ENCODE measurements around the gene PRKAR1B. TPM values are rescaled to one million over a fixed set of nuclear protein-coding genes. Genes with fewer than 3 reads are reported as not detected.

PRKAR1B gene
- total RNA-seq, 1 experiment from 2014 or later, result 14.1 TPM

DNA sequence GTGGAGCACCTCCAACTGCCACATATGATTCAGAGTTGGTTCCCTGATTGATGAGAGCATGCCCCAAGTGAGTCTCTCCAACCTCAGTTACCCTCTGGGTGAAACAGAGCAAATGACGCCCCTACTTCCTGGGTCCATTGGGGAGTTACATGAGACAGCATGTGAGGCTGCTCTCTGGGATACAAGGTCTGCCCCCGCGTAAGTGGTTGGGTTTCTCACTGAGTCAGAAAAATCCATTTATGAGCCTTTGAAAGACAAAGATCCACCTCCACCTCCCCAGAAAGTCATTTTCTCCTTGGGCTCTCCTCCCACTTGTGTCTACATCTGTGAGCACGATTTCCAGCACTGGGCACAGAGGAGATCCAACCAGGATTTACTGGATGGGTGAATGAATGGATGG lies 71.3 kb downstream of the PRKAR1B start:
- ChIA-PET POLR2A (no interaction called here), RAD21 (ENCODE audit: low non-redundant PET in 1 of 2, low total read pairs in 2 of 2, uncharacterized antibody in 2 of 2, unreplicated experiment in 2 of 2) (no interaction called here)

DNA sequence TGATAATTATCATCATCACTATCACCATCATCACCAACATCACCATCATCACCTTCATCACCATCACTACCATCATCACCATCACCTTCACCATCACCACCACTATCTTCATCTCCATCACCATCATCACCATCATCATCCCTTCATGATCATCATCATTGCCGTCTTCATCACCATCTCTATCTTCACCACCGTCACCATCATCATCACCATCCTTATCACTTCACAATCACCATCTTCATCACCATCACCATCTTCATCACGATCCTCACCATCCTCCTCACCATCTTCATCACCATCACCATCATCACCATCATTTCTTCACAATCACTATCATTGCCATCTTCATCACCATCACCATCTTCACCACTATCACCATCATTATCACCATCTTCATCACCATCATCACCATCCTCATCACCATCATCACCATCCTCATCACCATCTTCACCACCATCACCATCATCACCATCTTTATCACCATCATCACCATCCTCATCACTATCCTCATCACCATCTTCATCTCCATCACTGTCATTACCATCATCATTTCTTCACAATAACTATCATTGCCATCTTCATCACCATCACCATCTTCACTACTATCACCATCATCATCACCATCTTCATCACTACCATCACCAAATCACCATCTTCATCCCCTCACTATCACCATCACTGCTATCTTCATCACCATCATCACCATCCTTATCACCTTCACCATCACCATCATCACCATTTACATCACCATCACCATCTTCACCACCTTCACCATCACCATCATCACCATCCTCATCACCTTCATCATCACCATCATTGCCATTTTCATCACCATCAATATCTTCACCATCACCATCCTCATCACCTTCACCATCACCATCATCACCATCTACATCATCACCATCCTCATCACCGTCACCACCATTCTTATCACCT lies 73.0 kb downstream of the PRKAR1B start:
- ChIA-PET CTCF (no interaction called here), POLR2A (no interaction called here), RAD21 (ENCODE audit: low non-redundant PET in 1 of 2, low total read pairs in 2 of 2, uncharacterized antibody in 2 of 2, unreplicated experiment in 2 of 2) (no interaction called here)
- no peak overlapping the region for H2AFZ ChIP-seq (ENCODE audit: low read depth, low read length, poor library complexity, severe bottlenecking)
- DNase-seq (ENCODE audit: low read depth, low spot score), result no peak
- peaks cover 0 to 4% of the 10 kb centered on the region in 2 experiments; a peak in 1 of 4 replicates for H3K9me3 ChIP-seq (ENCODE audit: control insufficient read depth in 1 of 2, insufficient read depth in 1 of 2, low read depth in 1 of 2, low read length in 2 of 2)
- no peak overlapping the region for H3K27ac ChIP-seq (ENCODE audit: low read depth, low read length)
- H3K4me3 ChIP-seq (replicated peaks in 1 of 2; ENCODE audit: low read depth in 1 of 2, low read length in 2 of 2), result no peak overlapping the region
- intact Hi-C loops (cut with micrococcal nuclease), result no loop called here
- ATAC-seq, result no peak
- H3K27me3 ChIP-seq (ENCODE audit: insufficient read depth, low read length), result no peaks in the 10 kb centered on the region
- H3K4me2 ChIP-seq (ENCODE audit: low read length), result no peak overlapping the region
- H3K79me2 ChIP-seq (ENCODE audit: insufficient read depth, low read length), result no peaks in the 10 kb centered on the region
- H3K4me1 ChIP-seq (ENCODE audit: control insufficient read depth in 1 of 2, insufficient read depth in 2 of 2, low read length in 2 of 2), result no peaks in the 10 kb centered on the region
- no peaks in the 10 kb centered on the region for H3K36me3 ChIP-seq (ENCODE audit: control insufficient read depth in 1 of 2, insufficient read depth in 2 of 2, low read length in 2 of 2)
- H4K20me1 ChIP-seq (ENCODE audit: insufficient read depth), result no peaks in the 10 kb centered on the region
- no peak overlapping the region for H3K9ac ChIP-seq (ENCODE audit: low read length)
- H3K9me2 ChIP-seq (ENCODE audit: insufficient read depth), result no peaks in the 10 kb centered on the region
- no TSS peak for BruUV-seq (replicated peaks)
- no peak for TF ChIP-seq TCF7L2 (IDR thresholded peaks at IDR 0.05; ENCODE audit: borderline replicate concordance, extremely low read depth, insufficient read depth, insufficient read length)
- TF ChIP-seq, protein P1, sequence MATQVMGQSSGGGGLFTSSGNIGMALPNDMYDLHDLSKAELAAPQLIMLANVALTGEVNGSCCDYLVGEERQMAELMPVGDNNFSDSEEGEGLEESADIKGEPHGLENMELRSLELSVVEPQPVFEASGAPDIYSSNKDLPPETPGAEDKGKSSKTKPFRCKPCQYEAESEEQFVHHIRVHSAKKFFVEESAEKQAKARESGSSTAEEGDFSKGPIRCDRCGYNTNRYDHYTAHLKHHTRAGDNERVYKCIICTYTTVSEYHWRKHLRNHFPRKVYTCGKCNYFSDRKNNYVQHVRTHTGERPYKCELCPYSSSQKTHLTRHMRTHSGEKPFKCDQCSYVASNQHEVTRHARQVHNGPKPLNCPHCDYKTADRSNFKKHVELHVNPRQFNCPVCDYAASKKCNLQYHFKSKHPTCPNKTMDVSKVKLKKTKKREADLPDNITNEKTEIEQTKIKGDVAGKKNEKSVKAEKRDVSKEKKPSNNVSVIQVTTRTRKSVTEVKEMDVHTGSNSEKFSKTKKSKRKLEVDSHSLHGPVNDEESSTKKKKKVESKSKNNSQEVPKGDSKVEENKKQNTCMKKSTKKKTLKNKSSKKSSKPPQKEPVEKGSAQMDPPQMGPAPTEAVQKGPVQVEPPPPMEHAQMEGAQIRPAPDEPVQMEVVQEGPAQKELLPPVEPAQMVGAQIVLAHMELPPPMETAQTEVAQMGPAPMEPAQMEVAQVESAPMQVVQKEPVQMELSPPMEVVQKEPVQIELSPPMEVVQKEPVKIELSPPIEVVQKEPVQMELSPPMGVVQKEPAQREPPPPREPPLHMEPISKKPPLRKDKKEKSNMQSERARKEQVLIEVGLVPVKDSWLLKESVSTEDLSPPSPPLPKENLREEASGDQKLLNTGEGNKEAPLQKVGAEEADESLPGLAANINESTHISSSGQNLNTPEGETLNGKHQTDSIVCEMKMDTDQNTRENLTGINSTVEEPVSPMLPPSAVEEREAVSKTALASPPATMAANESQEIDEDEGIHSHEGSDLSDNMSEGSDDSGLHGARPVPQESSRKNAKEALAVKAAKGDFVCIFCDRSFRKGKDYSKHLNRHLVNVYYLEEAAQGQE (IDR thresholded peaks at IDR 0.05; ENCODE audit: low read depth), result no peak
- no peak for TF ChIP-seq CEBPB (IDR thresholded peaks at IDR 0.05; ENCODE audit: low read depth)
- TF ChIP-seq EZH2 (IDR thresholded peaks at IDR 0.05), result no peak
- TF ChIP-seq SRF (IDR thresholded peaks at IDR 0.05; ENCODE audit: low read depth), result no peak
- TF ChIP-seq CTCF (IDR thresholded peaks at IDR 0.05 in 2 of 3, conservative IDR thresholded peaks at IDR 0.05 in 1 of 3; ENCODE audit: borderline replicate concordance in 1 of 3, insufficient read depth in 1 of 3, low read depth in 2 of 3, low read length in 2 of 3), result no peak
- no peak for TF ChIP-seq ELF1 (IDR thresholded peaks at IDR 0.05; ENCODE audit: borderline replicate concordance, low read depth)
- TF ChIP-seq, protein P2, sequence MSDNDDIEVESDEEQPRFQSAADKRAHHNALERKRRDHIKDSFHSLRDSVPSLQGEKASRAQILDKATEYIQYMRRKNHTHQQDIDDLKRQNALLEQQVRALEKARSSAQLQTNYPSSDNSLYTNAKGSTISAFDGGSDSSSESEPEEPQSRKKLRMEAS (IDR thresholded peaks at IDR 0.05), result no peak
- TF ChIP-seq FOSL1 (IDR thresholded peaks at IDR 0.05; ENCODE audit: low read depth), result no peak
- TF ChIP-seq POLR2A (IDR thresholded peaks at IDR 0.05; ENCODE audit: borderline replicate concordance, extremely low read depth, insufficient read depth, insufficient read length), result no peak
- no peak for TF ChIP-seq ZFX (IDR thresholded peaks at IDR 0.05)
- no peak for TF ChIP-seq ZNF274 (IDR thresholded peaks at IDR 0.05; ENCODE audit: low read depth, low read length)

More for the DNA sequence above, 71.3 kb downstream of the PRKAR1B start:
- ATAC-seq (no peak), DNase-seq (ENCODE audit: low read depth, low spot score) (no peak)
- TF ChIP-seq POLR2A (IDR thresholded peaks at IDR 0.05; ENCODE audit: borderline replicate concordance, extremely low read depth, insufficient read depth, insufficient read length) (no peak), POLR2AphosphoS5 (IDR thresholded peaks at IDR 0.05; ENCODE audit: low read depth, low read length) (no peak), SP1 (IDR thresholded peaks at IDR 0.05; ENCODE audit: low read depth) (no peak)
- no peaks in the 10 kb centered on the region for H3K36me3 ChIP-seq (ENCODE audit: control insufficient read depth in 1 of 2, insufficient read depth in 2 of 2, low read length in 2 of 2)
- intact Hi-C loops (cut with micrococcal nuclease), result no loop called here
- H3K9me2 ChIP-seq (ENCODE audit: insufficient read depth), result no peaks in the 10 kb centered on the region
- no peak overlapping the region for H2AFZ ChIP-seq (ENCODE audit: low read depth, low read length, poor library complexity, severe bottlenecking)
- no peaks in the 10 kb centered on the region for H3K27me3 ChIP-seq (ENCODE audit: insufficient read depth, low read length)
- H3K27ac ChIP-seq (ENCODE audit: low read depth, low read length), result no peak overlapping the region
- H3K9ac ChIP-seq (ENCODE audit: low read length), result no peak overlapping the region
- BruUV-seq (replicated peaks), result no TSS peak
- H3K9me3 ChIP-seq (ENCODE audit: control insufficient read depth in 1 of 2, insufficient read depth in 1 of 2, low read depth in 1 of 2, low read length in 2 of 2), result peaks cover 0 to 4% of the 10 kb centered on the region in 2 experiments; a peak in 1 of 4 replicates
- H4K20me1 ChIP-seq (ENCODE audit: insufficient read depth), result no peaks in the 10 kb centered on the region
- no peak overlapping the region for H3K4me3 ChIP-seq (replicated peaks in 1 of 2; ENCODE audit: low read depth in 1 of 2, low read length in 2 of 2)
- H3K4me1 ChIP-seq (ENCODE audit: control insufficient read depth in 1 of 2, insufficient read depth in 2 of 2, low read length in 2 of 2), result no peaks in the 10 kb centered on the region
- H3K79me2 ChIP-seq (ENCODE audit: insufficient read depth, low read length), result no peaks in the 10 kb centered on the region
- CTCF ChIA-PET, result no interaction called here
- H3K4me2 ChIP-seq (ENCODE audit: low read length), result no peak overlapping the region

Measured in HCT116 (cell line).